ENCODE data around the gene MAPKAPK2. TPM values are rescaled to one million over a fixed set of nuclear protein-coding genes. Genes with fewer than 3 reads are reported as not detected.

MAPKAPK2 gene
- total RNA-seq, 1 experiment from 2014 or later = 98.5 TPM

DNA sequence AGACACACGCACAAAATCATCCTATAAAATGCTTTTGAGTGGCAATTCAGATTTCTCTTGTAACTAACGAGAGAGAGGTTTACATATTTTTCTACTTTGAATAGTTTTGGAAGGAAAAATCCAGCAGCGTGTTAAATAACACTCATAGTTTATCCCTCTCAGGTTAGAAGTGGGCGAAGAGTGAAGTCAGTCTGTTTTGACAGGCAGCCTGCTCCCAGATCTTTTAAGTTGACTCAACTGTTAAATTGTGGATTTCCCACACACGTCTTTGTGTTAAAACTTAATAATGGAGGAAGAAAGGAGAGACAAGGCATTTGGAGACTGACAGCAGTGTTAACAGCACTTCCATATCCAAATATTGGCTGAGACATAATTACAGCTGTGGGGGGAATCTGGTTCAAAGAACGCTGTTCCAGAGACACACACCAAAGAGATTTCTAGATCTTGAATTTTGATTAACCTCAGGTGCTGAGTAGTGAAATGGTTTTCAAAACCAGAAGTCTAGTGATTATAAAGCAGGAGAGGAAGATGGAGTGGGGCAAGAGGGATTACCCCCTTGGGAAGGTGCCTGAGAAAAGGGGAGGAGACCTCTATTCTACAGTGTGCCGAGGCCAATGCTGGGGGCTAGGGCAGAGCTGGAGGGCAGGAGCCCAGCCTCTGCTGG is 2.7 kb downstream of the MAPKAPK2 start:
- Histone ChIP-seq H3K27me3 (ENCODE audit: low read length) (peaks cover 13% of the 10 kb centered on the region), H3K79me2 (ENCODE audit: low read length) (peaks cover 70% of the 10 kb centered on the region), H3K9me2 (replicated peaks; ENCODE audit: low read length) (no peaks in the 10 kb centered on the region), H3K36me3 (ENCODE audit: low read depth, low read length) (no peaks in the 10 kb centered on the region), H3F3A (ENCODE audit: low read length, unreplicated experiment) (no peaks in the 10 kb centered on the region), H3K4me2 (ENCODE audit: low read length) (peak overlapping the region; percentile 91), H3K9ac (ENCODE audit: low read length) (no peak overlapping the region), H3K4me1 (ENCODE audit: insufficient read depth, low read length) (peaks cover 28% of the 10 kb centered on the region), H3K9me3 (ENCODE audit: low read length) (no peaks in the 10 kb centered on the region), H3K27ac (ENCODE audit: low read length) (no peak overlapping the region), H3K4me3 (ENCODE audit: low read length) (peak overlapping the region; percentile 85), H2AFZ (ENCODE audit: low read length) (no peak overlapping the region), H4K20me1 (ENCODE audit: low read length) (peaks cover 62% of the 10 kb centered on the region)
- ATAC-seq (no peak), DNase-seq (no peak)
- no peak for TF ChIP-seq EZH2 (IDR thresholded peaks at IDR 0.05; ENCODE audit: low read length, unreplicated experiment)
- TF ChIP-seq, protein P1, sequence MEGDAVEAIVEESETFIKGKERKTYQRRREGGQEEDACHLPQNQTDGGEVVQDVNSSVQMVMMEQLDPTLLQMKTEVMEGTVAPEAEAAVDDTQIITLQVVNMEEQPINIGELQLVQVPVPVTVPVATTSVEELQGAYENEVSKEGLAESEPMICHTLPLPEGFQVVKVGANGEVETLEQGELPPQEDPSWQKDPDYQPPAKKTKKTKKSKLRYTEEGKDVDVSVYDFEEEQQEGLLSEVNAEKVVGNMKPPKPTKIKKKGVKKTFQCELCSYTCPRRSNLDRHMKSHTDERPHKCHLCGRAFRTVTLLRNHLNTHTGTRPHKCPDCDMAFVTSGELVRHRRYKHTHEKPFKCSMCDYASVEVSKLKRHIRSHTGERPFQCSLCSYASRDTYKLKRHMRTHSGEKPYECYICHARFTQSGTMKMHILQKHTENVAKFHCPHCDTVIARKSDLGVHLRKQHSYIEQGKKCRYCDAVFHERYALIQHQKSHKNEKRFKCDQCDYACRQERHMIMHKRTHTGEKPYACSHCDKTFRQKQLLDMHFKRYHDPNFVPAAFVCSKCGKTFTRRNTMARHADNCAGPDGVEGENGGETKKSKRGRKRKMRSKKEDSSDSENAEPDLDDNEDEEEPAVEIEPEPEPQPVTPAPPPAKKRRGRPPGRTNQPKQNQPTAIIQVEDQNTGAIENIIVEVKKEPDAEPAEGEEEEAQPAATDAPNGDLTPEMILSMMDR (conservative IDR thresholded peaks at IDR 0.05; ENCODE audit: low read depth, low read length) = no peak
- CTCF ChIA-PET = no interaction called here
- intact Hi-C loops (cut with micrococcal nuclease) = loop anchor here (10.0 kb wide), 1 partner anchor 367 kb away; the partner anchor contains the start of genes PFKFB2 and YOD1
- POLR2A ChIA-PET (ENCODE audit: unreplicated experiment) = no interaction called here
- BruUV-seq (replicated peaks) = no TSS peak

DNA sequence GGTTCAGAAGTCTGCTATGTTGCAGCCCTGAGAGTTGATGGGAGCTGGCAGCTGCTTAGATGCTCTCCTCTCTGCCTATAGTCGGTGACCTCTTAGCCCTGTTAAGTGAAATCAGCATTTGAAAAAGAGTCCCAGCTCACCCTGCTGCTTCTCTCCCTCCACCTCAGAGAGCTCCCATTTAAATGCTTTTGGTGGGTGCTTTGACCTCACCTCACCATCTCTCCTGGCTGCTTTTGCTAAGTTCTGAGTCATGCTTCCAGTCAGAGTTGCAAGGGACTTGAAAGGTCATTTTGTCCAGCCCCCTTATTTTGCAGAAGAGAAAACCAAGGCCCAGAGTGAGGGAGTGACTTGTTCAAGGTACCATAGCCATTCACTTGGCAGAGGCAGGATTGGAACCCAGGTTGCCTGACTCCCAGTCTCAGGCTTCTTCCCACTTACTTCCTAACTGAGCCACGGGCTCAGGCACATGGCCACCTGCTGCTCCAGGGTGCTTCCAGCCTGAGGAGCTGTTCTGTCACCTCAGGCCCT is 3.3 kb downstream of the MAPKAPK2 start:
- no TSS peak for BruUV-seq (replicated peaks)
- ATAC-seq (no peak), DNase-seq (no peak)
- ChIA-PET POLR2A (ENCODE audit: unreplicated experiment) (interaction anchor here (0.6 kb wide), 1 partner anchor 75 kb away, joined by 13 read pairs; no protein-coding TSS in a partner anchor), CTCF (no interaction called here)
- Histone ChIP-seq H3K9ac (ENCODE audit: low read length) (no peak overlapping the region), H3K79me2 (ENCODE audit: low read length) (peaks cover 76% of the 10 kb centered on the region), H3K27me3 (ENCODE audit: low read length) (peaks cover 10% of the 10 kb centered on the region), H3K9me3 (ENCODE audit: low read length) (no peaks in the 10 kb centered on the region), H4K20me1 (ENCODE audit: low read length) (peaks cover 67% of the 10 kb centered on the region), H2AFZ (ENCODE audit: low read length) (no peak overlapping the region), H3K4me2 (ENCODE audit: low read length) (peak overlapping the region; percentile 91), H3K36me3 (ENCODE audit: low read depth, low read length) (no peaks in the 10 kb centered on the region), H3K9me2 (replicated peaks; ENCODE audit: low read length) (no peaks in the 10 kb centered on the region), H3K27ac (ENCODE audit: low read length) (no peak overlapping the region), H3F3A (ENCODE audit: low read length, unreplicated experiment) (no peaks in the 10 kb centered on the region), H3K4me1 (ENCODE audit: insufficient read depth, low read length) (peaks cover 28% of the 10 kb centered on the region), H3K4me3 (ENCODE audit: low read length) (peak overlapping the region; percentile 85; the same call in 1 of the 2 replicates)
- intact Hi-C loops (cut with micrococcal nuclease) = loop anchor here (10.0 kb wide), 1 partner anchor 367 kb away; the partner anchor contains the start of genes PFKFB2 and YOD1
- no peak for TF ChIP-seq EZH2phosphoT487 (IDR thresholded peaks at IDR 0.05; ENCODE audit: borderline replicate concordance, low read length)
- TF ChIP-seq EZH2 (IDR thresholded peaks at IDR 0.05; ENCODE audit: low read length, unreplicated experiment) = no peak
- TF ChIP-seq, protein P1 (conservative IDR thresholded peaks at IDR 0.05; ENCODE audit: low read depth, low read length) = no peak

DNA sequence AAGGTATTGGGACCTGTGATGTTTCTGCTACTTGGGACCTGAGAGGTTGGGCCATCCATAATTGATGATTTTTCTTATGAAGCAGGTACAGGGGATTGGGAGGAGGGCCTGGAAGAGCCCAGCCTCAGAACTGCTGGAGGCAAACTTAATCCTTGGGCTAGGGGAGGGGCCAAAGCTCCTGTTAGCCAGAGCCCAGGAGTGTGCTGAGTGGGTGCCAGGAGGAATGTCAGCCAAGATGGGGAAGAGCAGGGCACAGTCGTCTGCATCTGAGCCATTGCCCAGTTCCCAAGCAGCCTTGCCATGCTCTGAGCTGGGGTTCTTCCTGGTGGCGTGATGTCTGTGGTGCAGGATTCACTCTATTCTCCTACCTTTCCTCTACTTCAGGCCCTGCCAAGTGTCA is 5.8 kb downstream of the MAPKAPK2 start:
- H3K9me3 ChIP-seq (ENCODE audit: low read length) = no peaks in the 10 kb centered on the region
- H2AFZ ChIP-seq (ENCODE audit: low read length) = no peak overlapping the region
- H3K4me3 ChIP-seq (ENCODE audit: low read length) = no peak overlapping the region
- H3K79me2 ChIP-seq (ENCODE audit: low read length) = peaks cover 99% of the 10 kb centered on the region
- no peak overlapping the region for H3K4me2 ChIP-seq (ENCODE audit: low read length)
- DNase-seq (no peak), ATAC-seq (no peak)
- peaks cover 93% of the 10 kb centered on the region for H4K20me1 ChIP-seq (ENCODE audit: low read length)
- no peak overlapping the region for H3K9ac ChIP-seq (ENCODE audit: low read length)
- no peak overlapping the region for H3K27ac ChIP-seq (ENCODE audit: low read length)
- BruUV-seq (replicated peaks) = no TSS peak
- POLR2A ChIA-PET (ENCODE audit: unreplicated experiment) = interaction anchor here (0.7 kb wide), 1 partner anchor 9 kb away, joined by 3 read pairs; no protein-coding TSS in a partner anchor
- CTCF ChIA-PET = no interaction called here
- H3K4me1 ChIP-seq (ENCODE audit: insufficient read depth, low read length) = peaks cover 20% of the 10 kb centered on the region
- H3K27me3 ChIP-seq (ENCODE audit: low read length) = no peaks in the 10 kb centered on the region
- H3K9me2 ChIP-seq (replicated peaks; ENCODE audit: low read length) = no peaks in the 10 kb centered on the region
- H3F3A ChIP-seq (ENCODE audit: low read length, unreplicated experiment) = no peaks in the 10 kb centered on the region
- H3K36me3 ChIP-seq (ENCODE audit: low read depth, low read length) = 0 out of 2 replicates have a peak, but pooled peaks cover 4% of the 10 kb centered on the region
- intact Hi-C loops (cut with micrococcal nuclease) = no loop called here
- TF ChIP-seq EZH2phosphoT487 (IDR thresholded peaks at IDR 0.05; ENCODE audit: borderline replicate concordance, low read length) = no peak
- TF ChIP-seq EZH2 (IDR thresholded peaks at IDR 0.05; ENCODE audit: low read length, unreplicated experiment) = no peak
- TF ChIP-seq, protein P1 (conservative IDR thresholded peaks at IDR 0.05; ENCODE audit: low read depth, low read length) = no peak
